Esophagus squamous epithelium (tissue), 5 donors: Measurements from ENCODE around the gene STARD13. TPM values are rescaled to one million over a fixed set of nuclear protein-coding genes. Genes with fewer than 3 reads are reported as not detected.

ENCODE experiments used
- DNase-seq: peaks from one replicate; lab custom pipeline; 2025; lab: John Stamatoyannopoulos, UW
- H3K27ac ChIP-seq, 4 donors: fragments of 200-600 bp; sonication (generic); one replicate each; pipeline ENCODE4 v1.5.1; 2016 to 2019; ENCODE audit warnings: mild to moderate bottlenecking in 1 of 4
- H3K27me3 ChIP-seq, 4 donors: fragments of 200-600 bp; sonication (generic); 1 replicate in 3 of 4; 2 replicates in 1 of 4; pipeline versions ENCODE4 v1.5.1 to v1.6.0; 2017 to 2021; ENCODE audit warnings: antibody characterized with exemption in 1 of 4
- H3K36me3 ChIP-seq, 3 donors: fragments of 200-600 bp; sonication (generic); one replicate each; pipeline ENCODE4 v1.5.1; 2016 to 2019
- H3K4me1 ChIP-seq, 3 donors: fragments of 200-600 bp; sonication (generic); one replicate each; pipeline ENCODE4 v1.5.1; 2017 to 2019
- H3K4me3 ChIP-seq, 4 donors: fragments of 200-600 bp; sonication (generic); 1 replicate in 3 of 4; 2 replicates in 1 of 4; pipeline ENCODE4 v1.5.1; 2016 to 2019; ENCODE audit warnings: mild to moderate bottlenecking in 2 of 4, moderate library complexity in 1 of 4
- H3K9me3 ChIP-seq, 3 donors: fragments of 200-600 bp; sonication (generic); one replicate each; pipeline ENCODE4 v1.5.1; 2016 to 2019
- POLR2A ChIP-seq, 4 donors: fragments of 450-650 bp; IDR thresholded peaks; one replicate each; pipeline ENCODE4 v1.6.1; 2017; ENCODE audit warnings: antibody characterized with exemption in 4 of 4, mild to moderate bottlenecking in 4 of 4, moderate library complexity in 3 of 4
- WGBS, 2 donors: methylation state at CpG; one replicate each; pipeline ENCODE4 v1.1.5; 2018; 5-methylcytosine and 5-hydroxymethylcytosine counted together
- intact Hi-C: fragments of 100-400 bp; cut with DNase I; formaldehyde crosslinking; loops from one replicate; pipeline ENCODE4 v1.15.0; 2022
- total RNA-seq, 4 donors: library from RNA; depleted of rRNA; stranded (reverse); fragments of >200 nt; gene quantifications; one replicate each; pipeline ENCODE4 v1.1.0, GENCODE V29; 2016
- TF ChIP-seq, protein P1 (sequence below), 6 experiments: fragments of 450-650 bp in 4 of 6; fragments of 200-600 bp in 2 of 6; sonication (generic) in 2 of 6; IDR thresholded peaks; one replicate each; pipeline ENCODE4 v1.5.1; 2016 to 2019; ENCODE audit warnings: antibody characterized with exemption in 6 of 6, mild to moderate bottlenecking in 4 of 6, moderate library complexity in 4 of 6
- donor health status: DM: yes; HTN: yes; CAD: no.

STARD13 gene
- total RNA-seq, 4 donors from 2014 or later: 1.3 to 18.7 (median 4.4) TPM

GRCh38 chr13:33229446-33230177, 55.9 kb downstream of the STARD13 start:
- Histone ChIP-seq H3K9me3 (peaks cover 0 to 4% (median 0%) of the 10 kb centered on the region in 3 donors), H3K27me3 (no peaks in the 10 kb centered on the region), H3K4me1 (peaks cover 0 to 51% (median 20%) of the 10 kb centered on the region in 3 donors), H3K36me3 (peaks cover 0 to 6% (median 0%) of the 10 kb centered on the region in 3 donors), H3K27ac (peak overlapping the region in 3 of 4 donors; percentile 72 to 74 (median 73)), H3K4me3 (no peak overlapping the region)
- intact Hi-C loops: no loop called here
- WGBS, 2 donors: 71 to 78% methylated on average over 10 of the region's 10 CpGs
- TF ChIP-seq POLR2A (IDR thresholded peaks at IDR 0.05): no peak
- TF ChIP-seq, protein P1, sequence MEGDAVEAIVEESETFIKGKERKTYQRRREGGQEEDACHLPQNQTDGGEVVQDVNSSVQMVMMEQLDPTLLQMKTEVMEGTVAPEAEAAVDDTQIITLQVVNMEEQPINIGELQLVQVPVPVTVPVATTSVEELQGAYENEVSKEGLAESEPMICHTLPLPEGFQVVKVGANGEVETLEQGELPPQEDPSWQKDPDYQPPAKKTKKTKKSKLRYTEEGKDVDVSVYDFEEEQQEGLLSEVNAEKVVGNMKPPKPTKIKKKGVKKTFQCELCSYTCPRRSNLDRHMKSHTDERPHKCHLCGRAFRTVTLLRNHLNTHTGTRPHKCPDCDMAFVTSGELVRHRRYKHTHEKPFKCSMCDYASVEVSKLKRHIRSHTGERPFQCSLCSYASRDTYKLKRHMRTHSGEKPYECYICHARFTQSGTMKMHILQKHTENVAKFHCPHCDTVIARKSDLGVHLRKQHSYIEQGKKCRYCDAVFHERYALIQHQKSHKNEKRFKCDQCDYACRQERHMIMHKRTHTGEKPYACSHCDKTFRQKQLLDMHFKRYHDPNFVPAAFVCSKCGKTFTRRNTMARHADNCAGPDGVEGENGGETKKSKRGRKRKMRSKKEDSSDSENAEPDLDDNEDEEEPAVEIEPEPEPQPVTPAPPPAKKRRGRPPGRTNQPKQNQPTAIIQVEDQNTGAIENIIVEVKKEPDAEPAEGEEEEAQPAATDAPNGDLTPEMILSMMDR (IDR thresholded peaks at IDR 0.05): no peak
- DNase-seq: no peak

DNA sequence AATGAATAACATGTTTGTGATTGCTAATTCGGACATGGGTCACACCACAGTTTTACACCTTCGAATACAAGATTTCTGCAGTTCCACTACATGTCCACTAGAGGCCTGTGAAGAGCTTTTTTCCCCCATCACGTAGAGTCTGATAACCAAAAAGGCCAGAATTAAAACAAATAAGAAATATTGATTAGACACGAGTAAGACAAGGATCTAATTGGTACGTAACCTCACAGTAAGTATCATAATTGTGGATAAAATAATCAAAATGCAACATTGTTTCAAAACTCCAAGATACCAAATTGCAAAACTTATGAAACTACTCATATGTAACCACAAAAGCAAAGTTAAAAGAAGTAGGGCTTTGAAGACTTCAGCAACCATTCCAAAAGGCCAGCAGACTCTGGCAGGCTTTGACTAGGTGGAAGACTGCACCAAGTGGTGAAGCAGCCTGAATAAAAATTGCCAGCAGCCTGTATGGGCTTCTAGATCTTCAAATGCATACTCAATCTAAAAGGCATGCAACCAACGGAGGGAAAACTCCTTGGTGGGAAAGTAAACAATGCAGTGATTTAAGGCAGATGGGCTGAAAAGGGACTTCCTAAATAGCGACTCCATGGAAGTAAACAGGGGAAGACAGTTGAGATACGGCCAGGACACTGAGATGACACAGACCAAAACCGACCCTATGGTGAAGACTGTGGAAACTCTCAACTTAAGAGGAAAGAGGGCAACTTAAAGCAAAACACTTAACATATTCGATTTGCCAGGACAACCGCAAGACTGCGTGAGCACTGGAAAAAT, 56.7 kb downstream of the STARD13 start:
- TF ChIP-seq POLR2A (IDR thresholded peaks at IDR 0.05): no peak
- TF ChIP-seq, protein P1 (IDR thresholded peaks at IDR 0.05): peak; percentile 69 to 88 (median 82)
- Histone ChIP-seq H3K4me3 (no peak overlapping the region), H3K9me3 (peaks cover 0 to 4% (median 0%) of the 10 kb centered on the region in 3 donors), H3K27ac (peak overlapping the region in 3 of 4 donors; percentile 72 to 74 (median 73)), H3K27me3 (no peaks in the 10 kb centered on the region), H3K36me3 (peaks cover 0 to 6% (median 0%) of the 10 kb centered on the region in 3 donors), H3K4me1 (peaks cover 0 to 51% (median 20%) of the 10 kb centered on the region in 3 donors)
- DNase-seq: no peak
- WGBS, 2 donors: 38 to 44% methylated on average over 12 of the region's 12 CpGs
- intact Hi-C loops: no loop called here

GRCh38 chr13:33227927-33228647, 57.5 kb downstream of the STARD13 start:
- Histone ChIP-seq H3K4me3 (no peak overlapping the region), H3K27me3 (no peaks in the 10 kb centered on the region), H3K36me3 (peaks cover 0 to under 1% (median 0%) of the 10 kb centered on the region in 3 donors), H3K9me3 (peaks cover 0 to 4% (median 0%) of the 10 kb centered on the region in 3 donors), H3K4me1 (peaks cover 0 to 44% (median 20%) of the 10 kb centered on the region in 3 donors), H3K27ac (peak overlapping the region in 2 of 4 donors; percentile 72 to 73)
- intact Hi-C loops: no loop called here
- 85 to 90% methylated on average over 7 of the region's 7 CpGs for WGBS, 2 donors
- no peak for DNase-seq
- no peak for TF ChIP-seq POLR2A (IDR thresholded peaks at IDR 0.05)
- TF ChIP-seq, protein P1 (IDR thresholded peaks at IDR 0.05): no peak

DNA sequence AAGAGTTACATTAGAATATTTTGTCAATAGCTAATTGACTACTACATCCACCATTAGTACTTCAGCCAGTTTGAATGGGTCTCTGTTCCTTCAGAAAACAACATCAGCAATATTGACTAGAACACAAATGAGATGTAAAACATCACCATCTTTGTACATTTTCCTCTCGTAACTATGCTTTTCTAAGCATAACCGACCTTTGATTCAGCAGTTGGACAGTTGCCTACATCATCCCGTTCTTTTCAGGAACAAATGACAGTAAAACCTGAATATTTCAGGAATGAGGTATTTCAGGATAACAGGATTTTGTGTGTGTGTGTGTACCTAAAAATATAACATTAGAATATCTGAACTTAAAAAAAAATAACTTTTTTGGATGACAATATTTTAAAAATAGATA, 60.9 kb downstream of the STARD13 start:
- H3K36me3 ChIP-seq: no peaks in the 10 kb centered on the region
- no peak overlapping the region for H3K4me3 ChIP-seq
- DNase-seq: no peak
- 81 to 84% methylated on average over 3 of the region's 3 CpGs for WGBS, 2 donors
- intact Hi-C loops: no loop called here
- H3K27ac ChIP-seq: no peak overlapping the region
- peaks cover 0 to 30% (median 13%) of the 10 kb centered on the region in 3 donors for H3K4me1 ChIP-seq
- TF ChIP-seq POLR2A (IDR thresholded peaks at IDR 0.05): no peak
- no peaks in the 10 kb centered on the region for H3K27me3 ChIP-seq
- no peaks in the 10 kb centered on the region for H3K9me3 ChIP-seq

DNA sequence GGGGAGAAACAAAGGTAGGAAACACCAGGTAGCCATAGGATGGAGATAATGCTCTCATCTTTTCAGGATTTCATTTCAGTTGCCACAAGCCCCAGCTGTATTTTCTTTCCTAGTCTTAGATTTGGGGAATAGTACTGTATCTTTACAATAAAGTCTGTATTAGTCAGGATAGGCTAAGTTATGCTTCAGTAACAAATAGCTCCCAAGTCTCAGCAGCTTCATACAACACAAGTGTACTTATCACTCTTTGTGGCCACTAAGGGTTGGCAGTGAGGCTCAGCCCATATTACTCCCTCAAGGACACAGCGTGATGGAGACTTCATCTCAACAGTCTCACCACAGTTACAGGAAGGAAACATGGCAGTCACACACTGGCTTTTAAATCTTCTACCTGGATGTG, 61.4 kb downstream of the STARD13 start:
- intact Hi-C loops: no loop called here
- WGBS, 2 donors: 94 to 100% methylated on average over 1 of the region's 1 CpG

More for the DNA sequence above, 61.4 kb downstream of the STARD13 start:
- H3K9me3 ChIP-seq: no peaks in the 10 kb centered on the region
- no peak overlapping the region for H3K4me3 ChIP-seq
- no peak for DNase-seq
- H3K36me3 ChIP-seq: no peaks in the 10 kb centered on the region
- no peaks in the 10 kb centered on the region for H3K27me3 ChIP-seq
- H3K4me1 ChIP-seq: peaks cover 0 to 30% (median 9%) of the 10 kb centered on the region in 3 donors
- TF ChIP-seq, protein P1 (IDR thresholded peaks at IDR 0.05): no peak
- no peak for TF ChIP-seq POLR2A (IDR thresholded peaks at IDR 0.05)
- H3K27ac ChIP-seq: no peak overlapping the region
